Endothelial cell of umbilical vein (primary cell): Measurements from ENCODE around the gene C4orf51. TPM values are rescaled to one million over a fixed set of nuclear protein-coding genes. Genes with fewer than 3 reads are reported as not detected.
"Not testable (repeated sequence)": the region's sequence is repeated elsewhere in the genome, so short reads cannot be mapped to it uniquely, and the experiment has no call there.

Experiments used
- BruUV-seq: library from RNA; stranded (reverse); fragments of 400-500 nt; replicated peaks from 2 replicates; lab custom pipeline; 2021; lab: Mats Ljungman, UMichigan
- CTCF ChIA-PET: fragments of 300-600, 350-600 bp; sonication (Branson Sonifier 250); formaldehyde crosslinking; loops from one replicate; lab custom pipeline; 2021; ENCODE audit warnings: antibody characterized with exemption, inconsistent platforms; lab: Charles Lee
- POLR2A ChIA-PET: fragments of 300-600, 350-600 bp; sonication (Branson Sonifier 250); formaldehyde crosslinking; loops from one replicate; lab custom pipeline; 2021; ENCODE audit warnings: antibody characterized with exemption, inconsistent platforms; lab: Charles Lee
- DNase-seq: peaks from one replicate; pipeline ENCODE4 v3.0.0-alpha.2; 2011; ENCODE audit warnings: low read depth, low spot score
- FAIRE-seq: peaks from 2 replicates; lab custom pipeline; 2011; peaks lifted over from hg19 to GRCh38; lab: Jason Lieb, UNC
- H2AFZ ChIP-seq: 2 replicates; pipeline ENCODE4 v1.6.0; 2012; ENCODE audit warnings: low read depth, low read length, control low read depth, inconsistent platforms
- H3K27ac ChIP-seq: 2 replicates; pipeline ENCODE4 v1.5.1; 2011; ENCODE audit warnings: low read depth, mild to moderate bottlenecking, control low read depth, low read length, moderate library complexity; ENCODE audit not compliant: insufficient read depth
- H3K27me3 ChIP-seq, 2 experiments: 2 replicates each; pipeline versions ENCODE4 v1.6.0 to v1.6.1; 2011; ENCODE audit warnings: low read length in 2 of 2, mixed read lengths in 1 of 2; ENCODE audit not compliant: control insufficient read depth in 2 of 2, insufficient read depth in 2 of 2
- H3K36me3 ChIP-seq, 2 experiments: 2 replicates in 1 of 2; 3 replicates in 1 of 2; pipeline ENCODE4 v1.5.1; 2011; ENCODE audit warnings: low read length in 2 of 2, mild to moderate bottlenecking in 1 of 2, moderate library complexity in 1 of 2; ENCODE audit not compliant: control insufficient read depth in 2 of 2, insufficient read depth in 2 of 2; ENCODE audit errors: extremely low read depth in 1 of 2
- H3K4me1 ChIP-seq: 3 replicates; pipeline ENCODE4 v1.5.1; 2011; ENCODE audit warnings: mild to moderate bottlenecking, low read length; ENCODE audit not compliant: control insufficient read depth, insufficient read depth; ENCODE audit errors: extremely low read depth
- H3K4me2 ChIP-seq: 2 replicates; pipeline ENCODE4 v1.6.1; 2011; ENCODE audit warnings: low read length, control low read depth, mixed read lengths; ENCODE audit not compliant: insufficient read depth
- H3K4me3 ChIP-seq, 3 experiments: fragments of 200-600 bp in 1 of 3; sonication (generic), shearing (Covaris generic) in 1 of 3; replicated peaks in 1 of 3; 2 replicates each; pipeline ENCODE4 v1.5.1; 2011 to 2016; ENCODE audit warnings: control low read depth in 3 of 3, low read length in 3 of 3, mild to moderate bottlenecking in 2 of 3, inconsistent platforms in 1 of 3, low read depth in 1 of 3, moderate library complexity in 1 of 3; ENCODE audit not compliant: insufficient read depth in 1 of 3
- H3K79me2 ChIP-seq: 2 replicates; pipeline ENCODE4 v1.6.0; 2012; ENCODE audit warnings: low read length, inconsistent platforms; ENCODE audit not compliant: control insufficient read depth, insufficient read depth
- H3K9ac ChIP-seq: replicated peaks from 2 replicates; pipeline ENCODE3; 2011; ENCODE audit warnings: low read length, control low read depth; ENCODE audit not compliant: insufficient read depth; ENCODE audit errors: extremely low read depth
- H3K9me1 ChIP-seq: replicated peaks from 3 replicates; pipeline ENCODE4 v1.6.0; 2011; ENCODE audit warnings: mild to moderate bottlenecking, low read length; ENCODE audit not compliant: control insufficient read depth, insufficient read depth; ENCODE audit errors: extremely low read depth
- H3K9me3 ChIP-seq: replicated peaks from 2 replicates; pipeline ENCODE4 v1.5.1; 2012; ENCODE audit warnings: low read length, inconsistent platforms; ENCODE audit not compliant: control insufficient read depth, insufficient read depth
- H4K20me1 ChIP-seq: replicated peaks from 2 replicates; pipeline ENCODE3; 2011; ENCODE audit warnings: mild to moderate bottlenecking, low read length; ENCODE audit not compliant: control insufficient read depth, insufficient read depth; ENCODE audit errors: extremely low read depth
- CTCF ChIP-seq, 2 donors: IDR thresholded peaks; 1 replicate in 1 of 2; 2 replicates in 1 of 2; pipeline ENCODE4 v1.5.1; 2011; ENCODE audit warnings: low read length in 2 of 2, mild to moderate bottlenecking in 2 of 2, moderate library complexity in 2 of 2, control low read depth in 1 of 2, inconsistent platforms in 1 of 2, low read depth in 1 of 2; ENCODE audit not compliant: insufficient read depth in 1 of 2; ENCODE audit errors: extremely low read depth in 1 of 2
- EZH2 ChIP-seq: IDR thresholded peaks from 2 replicates; pipeline ENCODE4 v1.6.1; 2012; ENCODE audit warnings: borderline replicate concordance, low read depth, mild to moderate bottlenecking, moderate library complexity, low read length, inconsistent platforms; ENCODE audit not compliant: severe bottlenecking
- FOS ChIP-seq: IDR thresholded peaks from 2 replicates; pipeline ENCODE4 v1.6.1; 2011; ENCODE audit warnings: mild to moderate bottlenecking, low read length, moderate library complexity, borderline replicate concordance; ENCODE audit not compliant: insufficient read depth
- GATA2 ChIP-seq: IDR thresholded peaks from 2 replicates; pipeline ENCODE4 v1.7.0; 2011; ENCODE audit warnings: low read depth, mild to moderate bottlenecking, moderate library complexity, mixed read lengths, low read length; ENCODE audit not compliant: insufficient read length, insufficient read depth
- JUN ChIP-seq: IDR thresholded peaks from 2 replicates; pipeline ENCODE4 v1.6.1; 2011; ENCODE audit warnings: borderline replicate concordance, low read depth; ENCODE audit not compliant: insufficient read length, insufficient read depth
- MAX ChIP-seq: IDR thresholded peaks from 2 replicates; pipeline ENCODE4 v1.6.1; 2011; ENCODE audit not compliant: insufficient read depth, insufficient read length
- MYC ChIP-seq: IDR thresholded peaks from one replicate; pipeline ENCODE4 v1.6.1; 2011; ENCODE audit warnings: mild to moderate bottlenecking, low read depth, low read length
- POLR2A ChIP-seq: IDR thresholded peaks from 2 replicates; pipeline ENCODE4 v1.6.1; 2012; ENCODE audit warnings: low read depth, mild to moderate bottlenecking, control low read depth, low read length
- POLR2AphosphoS5 ChIP-seq: IDR thresholded peaks from 2 replicates; pipeline ENCODE4 v1.6.1; 2012; ENCODE audit warnings: low read depth, mild to moderate bottlenecking, control low read depth, low read length, moderate library complexity; ENCODE audit not compliant: insufficient read depth
- dilution Hi-C: fragments of 300-500 bp; cut with MboI; formaldehyde crosslinking; loops from one replicate; pipeline ENCODE4 v1.15.0; 2019; ENCODE audit warnings: low sequenced_read_pairs; ENCODE audit not compliant: extremely low pct_ligation_motif_present
- intact Hi-C: fragments of 100-400 bp; cut with micrococcal nuclease; formaldehyde crosslinking; loops from one replicate; pipeline ENCODE4 v1.10.0; 2022
- polyA plus RNA-seq, 4 experiments: library from polyadenylated mRNA; depleted of rRNA in 3 of 4; stranded (reverse) in 3 of 4; unstranded in 1 of 4; fragments of >200 nt; gene quantifications; 2 replicates each; pipeline versions ENCODE4 v1.2.1 to v1.2.3, GENCODE V29; 2011 to 2012; ENCODE audit warnings: missing spikeins in 1 of 4
- total RNA-seq: library from RNA; stranded (reverse); gene quantifications from 2 replicates; pipeline ENCODE4 v1.2.3, GENCODE V29; 2021

C4orf51 gene
- total and polyA plus RNA-seq, 2 donors (not counting 3 experiments of a cell fraction or from before 2014, with no cell fraction given), result not detected

- DNase-seq (no peak), FAIRE-seq (no peak)
- BruUV-seq, result no TSS peak
- no peak overlapping the region for H3K4me2 ChIP-seq
- H3K27me3 ChIP-seq, result no peaks in the 10 kb centered on the region
- dilution Hi-C loops (no loop called here), intact Hi-C loops (no loop called here)
- H3K9me1 ChIP-seq, result no peaks in the 10 kb centered on the region
- H3K9ac ChIP-seq, result no peak overlapping the region
- no peak overlapping the region for H3K4me3 ChIP-seq
- ChIA-PET CTCF (no interaction called here), POLR2A (no interaction called here)
- no peak overlapping the region for H2AFZ ChIP-seq
- H4K20me1 ChIP-seq, result no peaks in the 10 kb centered on the region
- TF ChIP-seq POLR2AphosphoS5 (no peak), EZH2 (no peak), MAX (no peak), FOS (no peak), GATA2 (no peak), JUN (no peak), CTCF (IDR thresholded peaks at IDR 0.05; ENCODE audit: extremely low read depth in 1 of 2, insufficient read depth in 1 of 2, low read depth in 1 of 2, low read length in 2 of 2) (no peak), POLR2A (no peak), MYC (no peak)
- H3K36me3 ChIP-seq, result no peaks in the 10 kb centered on the region
- H3K9me3 ChIP-seq, result no peaks in the 10 kb centered on the region
- no peaks in the 10 kb centered on the region for H3K79me2 ChIP-seq
- no peak overlapping the region for H3K27ac ChIP-seq
- no peaks in the 10 kb centered on the region for H3K4me1 ChIP-seq
Observed at GRCh38 chr4:145639186-145639698, 40.7 kb upstream of the C4orf51 start.

- H3K27ac ChIP-seq, H3K36me3 ChIP-seq, H3K9me1 ChIP-seq, H3K4me2 ChIP-seq, CTCF ChIA-PET, H3K27me3 ChIP-seq, H3K4me3 ChIP-seq, intact Hi-C loops, dilution Hi-C loops, POLR2A ChIA-PET, H3K79me2 ChIP-seq, H3K9me3 ChIP-seq, H2AFZ ChIP-seq, H3K4me1 ChIP-seq, BruUV-seq, DNase-seq, FAIRE-seq, H4K20me1 ChIP-seq, H3K9ac ChIP-seq: not testable (repeated sequence)
Observed at GRCh38 chr4:145640236-145640635, 39.7 kb upstream of the C4orf51 start.
